GM12873 (cell line): ENCODE measurements around the gene MRTFB.

Experiments
- TF ChIP-seq, protein P1 (sequence below): IDR thresholded peaks from 2 replicates; pipeline ENCODE4 v1.5.1; 2012; ENCODE audit warnings: low read depth, mild to moderate bottlenecking, moderate library complexity, low read length, control low read depth; ENCODE audit not compliant: insufficient read depth; ENCODE audit errors: missing control alignments

Gene MRTFB

DNA sequence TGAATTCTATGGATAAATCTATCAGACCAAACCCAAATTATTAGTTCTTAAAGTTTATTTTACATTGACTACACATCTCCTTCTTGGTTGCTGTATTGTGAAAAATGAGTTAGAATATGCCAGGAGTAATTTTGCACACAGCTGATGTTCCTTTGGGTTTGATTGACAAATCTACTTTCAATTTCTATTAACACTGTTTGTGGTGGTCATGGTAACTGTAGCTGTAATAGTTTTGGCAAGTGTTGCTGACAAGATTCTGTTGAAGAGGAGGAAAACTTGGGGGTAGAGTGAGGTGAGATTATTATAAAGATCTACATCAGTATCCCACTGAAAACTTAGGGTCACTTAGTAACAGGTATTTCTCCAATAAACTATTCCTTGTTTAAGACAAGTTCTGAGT lies 30.3 kb downstream of the MRTFB start:
- TF ChIP-seq, protein P1, sequence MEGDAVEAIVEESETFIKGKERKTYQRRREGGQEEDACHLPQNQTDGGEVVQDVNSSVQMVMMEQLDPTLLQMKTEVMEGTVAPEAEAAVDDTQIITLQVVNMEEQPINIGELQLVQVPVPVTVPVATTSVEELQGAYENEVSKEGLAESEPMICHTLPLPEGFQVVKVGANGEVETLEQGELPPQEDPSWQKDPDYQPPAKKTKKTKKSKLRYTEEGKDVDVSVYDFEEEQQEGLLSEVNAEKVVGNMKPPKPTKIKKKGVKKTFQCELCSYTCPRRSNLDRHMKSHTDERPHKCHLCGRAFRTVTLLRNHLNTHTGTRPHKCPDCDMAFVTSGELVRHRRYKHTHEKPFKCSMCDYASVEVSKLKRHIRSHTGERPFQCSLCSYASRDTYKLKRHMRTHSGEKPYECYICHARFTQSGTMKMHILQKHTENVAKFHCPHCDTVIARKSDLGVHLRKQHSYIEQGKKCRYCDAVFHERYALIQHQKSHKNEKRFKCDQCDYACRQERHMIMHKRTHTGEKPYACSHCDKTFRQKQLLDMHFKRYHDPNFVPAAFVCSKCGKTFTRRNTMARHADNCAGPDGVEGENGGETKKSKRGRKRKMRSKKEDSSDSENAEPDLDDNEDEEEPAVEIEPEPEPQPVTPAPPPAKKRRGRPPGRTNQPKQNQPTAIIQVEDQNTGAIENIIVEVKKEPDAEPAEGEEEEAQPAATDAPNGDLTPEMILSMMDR: no peak

DNA sequence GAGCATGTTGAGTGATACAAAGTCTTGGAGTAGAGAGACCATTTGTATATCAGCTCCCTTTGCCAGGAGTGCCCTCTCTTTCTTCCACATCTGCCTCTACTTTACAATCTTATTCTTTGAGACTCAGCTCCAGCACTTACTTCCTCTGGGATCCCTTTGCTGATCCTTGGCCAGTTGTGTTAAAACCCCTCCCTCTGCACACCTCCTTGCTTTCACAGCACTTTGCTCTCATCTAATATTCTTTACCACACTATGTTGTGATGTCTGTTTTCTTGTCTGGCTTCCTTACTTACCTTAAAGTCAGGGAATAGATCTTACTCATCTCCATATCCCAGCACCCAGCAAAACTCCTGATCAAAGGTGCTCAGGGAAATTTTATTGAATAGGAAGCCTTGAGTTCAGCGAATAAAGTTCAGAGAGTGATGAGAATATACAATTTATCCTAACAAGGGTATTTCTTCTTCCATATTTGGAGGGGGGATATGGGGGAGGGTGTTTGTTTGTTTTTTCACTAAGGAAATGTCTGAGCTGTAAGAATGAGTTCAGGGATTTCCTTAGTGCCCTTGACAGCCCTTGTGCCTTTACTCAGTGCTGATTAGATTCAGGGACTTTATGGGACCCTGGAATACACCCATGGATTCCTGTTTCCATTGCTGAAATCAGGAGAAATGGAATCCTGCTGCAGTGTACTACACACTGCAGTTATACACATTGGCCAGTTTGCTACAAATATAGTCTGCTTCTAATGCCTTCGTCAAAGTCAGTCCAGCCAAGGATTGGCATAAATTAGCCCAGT lies 32.0 kb downstream of the MRTFB start:
- TF ChIP-seq, protein P1: no peak

DNA sequence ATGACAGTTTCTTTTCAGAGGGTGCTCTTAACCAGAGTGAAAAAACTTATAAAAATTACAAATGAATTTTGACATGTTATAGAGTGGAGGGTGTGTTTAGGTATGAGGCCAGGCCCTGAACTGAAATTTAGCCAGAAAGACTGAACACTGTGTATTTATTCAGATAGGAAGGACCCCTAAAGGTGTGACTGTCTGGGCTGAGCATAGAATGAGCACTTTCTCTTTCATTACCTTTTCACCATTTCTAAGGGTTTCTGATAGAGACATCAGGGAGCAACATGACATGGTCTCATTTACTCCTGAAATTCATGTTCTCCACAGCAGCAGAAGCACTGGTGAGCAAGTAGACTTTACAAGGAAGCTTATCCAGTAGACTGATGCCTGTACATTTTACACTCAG lies 32.9 kb downstream of the MRTFB start:
- TF ChIP-seq, protein P1: no peak

DNA sequence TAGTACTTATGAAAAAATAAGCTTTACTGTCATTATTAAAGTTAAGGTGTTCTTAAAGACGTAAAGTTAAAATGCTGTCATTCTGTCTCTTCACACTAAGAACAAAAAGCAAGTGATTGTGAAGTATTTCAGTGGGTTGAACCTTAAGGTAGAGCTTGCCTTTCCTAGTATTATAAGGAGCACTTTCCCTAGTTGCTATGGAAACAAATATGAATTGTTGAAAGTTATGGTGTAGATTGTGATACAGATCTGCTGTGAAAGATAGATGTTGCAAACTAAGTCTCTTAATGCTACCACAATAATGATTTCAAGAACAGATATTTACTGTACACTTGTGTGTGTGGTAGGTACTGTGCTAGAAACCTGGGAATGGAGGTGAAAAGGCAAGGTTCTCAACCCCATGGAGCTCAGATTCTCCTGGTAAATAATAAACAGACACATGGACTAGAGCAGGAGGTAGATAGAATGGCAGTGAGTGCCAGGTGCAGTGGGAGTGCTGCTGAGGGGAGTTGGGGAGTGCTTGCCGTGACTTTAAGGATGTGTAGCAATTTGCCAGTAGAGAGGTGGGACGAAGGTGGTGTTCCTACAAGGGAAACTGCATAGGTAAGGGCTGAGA lies 34.7 kb downstream of the MRTFB start:
- TF ChIP-seq, protein P1: no peak

DNA sequence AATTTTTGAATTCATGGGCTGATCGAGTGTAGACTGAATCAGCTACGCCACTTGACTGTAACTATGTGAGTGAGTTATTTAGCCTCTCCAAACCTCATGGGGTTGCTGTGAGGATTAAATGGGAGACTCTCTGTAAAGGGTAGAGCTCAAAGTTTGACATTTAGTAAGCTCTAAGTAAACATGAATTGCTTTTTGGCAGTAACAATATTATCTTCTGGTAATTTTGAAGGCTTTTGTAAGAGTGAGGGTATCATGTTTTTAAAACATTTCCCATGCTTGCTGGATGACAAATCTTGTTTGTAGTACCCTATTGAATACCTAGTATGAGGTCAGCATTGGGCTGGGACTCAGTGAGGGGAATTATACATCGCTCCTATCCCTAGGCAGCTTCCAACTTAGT lies 35.3 kb downstream of the MRTFB start:
- TF ChIP-seq, protein P1: no peak

DNA sequence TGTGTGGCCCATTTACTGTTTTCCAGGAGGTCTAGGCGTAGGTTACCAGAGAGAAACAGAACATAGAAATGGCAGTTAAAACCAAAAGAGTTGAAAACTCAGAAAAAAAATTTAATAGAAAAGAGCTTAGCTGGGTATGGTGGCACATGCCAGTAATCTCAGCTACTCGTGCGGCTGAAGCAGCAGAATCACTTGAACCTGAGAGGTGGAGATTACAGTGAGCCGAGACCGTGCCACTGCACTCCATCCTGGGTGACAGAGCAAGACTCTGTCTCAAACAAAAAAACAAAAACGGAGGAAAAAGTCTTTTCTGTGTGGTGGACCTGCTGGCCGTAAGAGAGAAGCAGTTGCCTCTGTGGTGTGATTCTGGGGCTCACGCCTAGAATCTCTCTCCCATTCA lies 35.8 kb downstream of the MRTFB start:
- TF ChIP-seq, protein P1: no peak

DNA sequence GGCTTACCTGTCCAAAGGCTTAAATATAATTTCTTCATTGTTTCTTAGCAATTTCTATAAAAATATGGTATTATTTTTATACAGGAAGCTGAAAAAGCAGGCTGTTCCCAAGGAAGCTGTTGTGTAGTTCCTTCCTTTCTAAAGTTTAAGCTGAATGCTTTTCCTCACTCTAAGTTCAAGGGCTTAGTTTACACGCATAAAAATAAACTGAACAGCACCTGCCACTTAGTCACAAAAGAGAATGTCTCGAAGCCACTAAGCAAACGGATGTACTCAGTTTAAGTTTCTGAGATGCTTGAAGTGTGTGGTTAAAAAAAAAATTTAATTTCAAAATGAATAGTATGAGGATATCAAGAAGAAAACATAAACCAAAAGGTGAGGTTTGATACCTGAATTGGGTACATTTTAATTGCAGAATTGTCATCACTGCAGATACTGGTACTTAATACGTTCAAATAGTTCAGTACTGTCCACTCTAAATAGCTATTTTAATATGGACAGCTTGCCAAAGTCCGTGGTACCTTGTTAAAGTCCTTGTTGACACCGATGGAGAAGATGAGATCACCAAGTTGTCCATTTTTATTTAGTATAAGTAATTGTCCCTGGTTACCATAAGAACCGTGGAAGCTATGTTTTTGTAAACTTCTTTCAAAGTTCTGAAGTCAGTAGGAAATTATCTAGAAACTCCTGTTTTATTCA lies 38.1 kb downstream of the MRTFB start:
- TF ChIP-seq, protein P1: no peak
